Pancreas (tissue), 10 donors: ENCODE data around the gene ABCA4. TPM values are rescaled to one million over a fixed set of nuclear protein-coding genes. Genes with fewer than 3 reads are reported as not detected.

Source experiments
- ATAC-seq, 4 donors: fragments of 200-7000 bp; cut with Tn5 transposase; one replicate each; pipeline versions ENCODE4 v1.8.0 to v1.9.1; 2020; ENCODE audit warnings: mild to moderate bottlenecking in 4 of 4, moderate library complexity in 4 of 4
- DNase-seq, 6 donors: peaks; one replicate each; pipeline ENCODE4 v3.0.0-alpha.2; 2020
- FAIRE-seq: peaks from 2 replicates; lab custom pipeline; 2012; peaks lifted over from hg19 to GRCh38; lab: Jason Lieb, UNC
- H3K27ac ChIP-seq, 4 donors: fragments of 200-600 bp; sonication (generic); 1 replicate in 3 of 4; 2 replicates in 1 of 4; pipeline versions ENCODE4 v1.5.0 to v1.8.0; 2020
- H3K27me3 ChIP-seq, 4 donors: fragments of 200-600 bp; one replicate each; pipeline ENCODE4 v1.8.0; 2021
- H3K36me3 ChIP-seq, 3 donors: fragments of 200-600 bp; sonication (generic) in 1 of 3; one replicate each; pipeline versions ENCODE4 v1.5.0 to v1.8.0; 2020 to 2021
- H3K4me1 ChIP-seq, 3 donors: fragments of 200-600 bp; one replicate each; pipeline ENCODE4 v1.8.0; 2021
- H3K4me3 ChIP-seq, 4 donors: fragments of 200-600 bp; sonication (generic) in 2 of 4; one replicate each; pipeline versions ENCODE4 v1.5.0 to v1.8.0; 2020 to 2021
- H3K9me3 ChIP-seq, 4 donors: fragments of 200-600 bp; one replicate each; pipeline ENCODE4 v1.8.0; 2021
- WGBS, 2 donors: extraction: QIAGEN DNeasy Blood & Tissue Kit; methylation state at CpG; one replicate each; pipeline ENCODE4 v1.1.7; 2013; 5-methylcytosine and 5-hydroxymethylcytosine counted together
- intact Hi-C, 3 donors: fragments of 100-400 bp; cut with DNase I; formaldehyde crosslinking; loops; one replicate each; pipeline versions ENCODE4 v1.11.1 to v1.14.2; 2022
- polyA plus RNA-seq, 2 donors: library from polyadenylated mRNA; stranded (reverse); fragments of 200-250 nt; gene quantifications; one replicate each; pipeline ENCODE4 v1.2.3, GENCODE V29; 2013
- total RNA-seq, 6 donors: library from RNA; stranded (reverse); fragmentation: NEBNext Ultra II Directional in 4 of 6; extraction: Animal tissue kit (Norgen Biotek cat#: 25700) in 4 of 6; gene quantifications; one replicate each; pipeline versions ENCODE4 v1.2.1 to v1.2.4, GENCODE V29; 2021 to 2023
- TF ChIP-seq, protein P1 (sequence below), 4 donors: fragments of 200-600 bp; sonication (generic) in 3 of 4; IDR thresholded peaks; one replicate each; pipeline versions ENCODE4 v1.5.0 to v1.8.0; 2021; ENCODE audit warnings: antibody characterized with exemption in 4 of 4
- donor health status: healthy with polysubstance abuse.
- donor health status: DM: no; HTN: no; CAD: no; lungs with moderate emphysema.
- donor health status: DM: no; HTN: no; CAD: no.
- donor health status: control.
- donor health status: control.
- donor health status: Bipolar disorder and iron deficiency.
- donor health status: DM: yes; HTN: yes; CAD: no.
- donor health status: DM: no; HTN: no; CAD: no.
- donor health status: DM: no; HTN: no; CAD: no.
- donor health status: DM: yes; HTN: yes; CAD: no.

ABCA4 gene
- total and polyA plus RNA-seq, 8 donors: 0.03 to 0.16 (median 0.14) TPM; not detected in 2

DNA sequence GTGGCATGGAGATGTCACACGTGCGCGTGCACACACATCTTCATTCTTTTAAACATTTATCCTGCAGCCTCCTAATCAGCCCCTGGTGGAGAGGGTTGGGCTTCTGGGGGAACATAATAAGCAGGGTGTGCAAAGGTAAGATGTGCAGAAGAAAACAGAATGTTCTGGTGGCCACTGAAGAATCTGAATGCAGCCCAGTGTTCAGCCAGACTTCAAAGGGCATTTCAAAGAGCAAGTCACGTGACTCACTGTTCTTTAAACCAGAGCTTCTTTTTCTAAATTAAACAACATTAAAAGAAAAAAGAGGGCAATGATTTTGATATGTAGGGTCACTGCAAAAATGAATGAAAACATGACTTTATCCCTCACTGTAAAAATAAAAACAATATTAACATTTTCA, 89.8 kb downstream of the ABCA4 start:
- intact Hi-C loops: no loop called here
- TF ChIP-seq, protein P1, sequence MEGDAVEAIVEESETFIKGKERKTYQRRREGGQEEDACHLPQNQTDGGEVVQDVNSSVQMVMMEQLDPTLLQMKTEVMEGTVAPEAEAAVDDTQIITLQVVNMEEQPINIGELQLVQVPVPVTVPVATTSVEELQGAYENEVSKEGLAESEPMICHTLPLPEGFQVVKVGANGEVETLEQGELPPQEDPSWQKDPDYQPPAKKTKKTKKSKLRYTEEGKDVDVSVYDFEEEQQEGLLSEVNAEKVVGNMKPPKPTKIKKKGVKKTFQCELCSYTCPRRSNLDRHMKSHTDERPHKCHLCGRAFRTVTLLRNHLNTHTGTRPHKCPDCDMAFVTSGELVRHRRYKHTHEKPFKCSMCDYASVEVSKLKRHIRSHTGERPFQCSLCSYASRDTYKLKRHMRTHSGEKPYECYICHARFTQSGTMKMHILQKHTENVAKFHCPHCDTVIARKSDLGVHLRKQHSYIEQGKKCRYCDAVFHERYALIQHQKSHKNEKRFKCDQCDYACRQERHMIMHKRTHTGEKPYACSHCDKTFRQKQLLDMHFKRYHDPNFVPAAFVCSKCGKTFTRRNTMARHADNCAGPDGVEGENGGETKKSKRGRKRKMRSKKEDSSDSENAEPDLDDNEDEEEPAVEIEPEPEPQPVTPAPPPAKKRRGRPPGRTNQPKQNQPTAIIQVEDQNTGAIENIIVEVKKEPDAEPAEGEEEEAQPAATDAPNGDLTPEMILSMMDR (IDR thresholded peaks at IDR 0.05): no peak
- no peaks in the 10 kb centered on the region for H3K4me1 ChIP-seq
- no peak overlapping the region for H3K4me3 ChIP-seq
- H3K27ac ChIP-seq: no peak overlapping the region
- ATAC-seq (no peak), FAIRE-seq (no peak), DNase-seq (no peak)
- H3K36me3 ChIP-seq: no peaks in the 10 kb centered on the region
- no peaks in the 10 kb centered on the region for H3K27me3 ChIP-seq
- WGBS, 2 donors: 88 to 94% methylated on average over 4 of the region's 4 CpGs
- no peaks in the 10 kb centered on the region for H3K9me3 ChIP-seq

GRCh38 chr1:94029130-94029993, 91.6 kb downstream of the ABCA4 start:
- Histone ChIP-seq H3K4me1 (no peaks in the 10 kb centered on the region), H3K9me3 (no peaks in the 10 kb centered on the region), H3K27ac (no peak overlapping the region), H3K36me3 (no peaks in the 10 kb centered on the region), H3K27me3 (no peaks in the 10 kb centered on the region), H3K4me3 (no peak overlapping the region)
- DNase-seq: no peak
- FAIRE-seq: no peak
- WGBS, 2 donors: 69 to 75% methylated on average over 6 of the region's 6 CpGs
- no peak for ATAC-seq
- intact Hi-C loops: loop anchor here in 1 of 3 donors (5.0 kb wide), 1 partner anchor 308 kb away; no protein-coding TSS in a partner anchor
- TF ChIP-seq, protein P1 (IDR thresholded peaks at IDR 0.05): no peak

- Histone ChIP-seq H3K4me3 (no peak overlapping the region), H3K27me3 (no peaks in the 10 kb centered on the region), H3K9me3 (no peaks in the 10 kb centered on the region), H3K36me3 (no peaks in the 10 kb centered on the region), H3K27ac (no peak overlapping the region), H3K4me1 (no peaks in the 10 kb centered on the region)
- intact Hi-C loops: loop anchor here in 1 of 3 donors (5.0 kb wide), 1 partner anchor 309 kb away; no protein-coding TSS in a partner anchor
- DNase-seq (no peak), FAIRE-seq (no peak), ATAC-seq (no peak)
- TF ChIP-seq, protein P1 (IDR thresholded peaks at IDR 0.05): no peak
- WGBS, 2 donors: 83 to 84% methylated on average over 5 of the region's 5 CpGs
Observed at GRCh38 chr1:94027721-94028515, 93.0 kb downstream of the ABCA4 start.

DNA sequence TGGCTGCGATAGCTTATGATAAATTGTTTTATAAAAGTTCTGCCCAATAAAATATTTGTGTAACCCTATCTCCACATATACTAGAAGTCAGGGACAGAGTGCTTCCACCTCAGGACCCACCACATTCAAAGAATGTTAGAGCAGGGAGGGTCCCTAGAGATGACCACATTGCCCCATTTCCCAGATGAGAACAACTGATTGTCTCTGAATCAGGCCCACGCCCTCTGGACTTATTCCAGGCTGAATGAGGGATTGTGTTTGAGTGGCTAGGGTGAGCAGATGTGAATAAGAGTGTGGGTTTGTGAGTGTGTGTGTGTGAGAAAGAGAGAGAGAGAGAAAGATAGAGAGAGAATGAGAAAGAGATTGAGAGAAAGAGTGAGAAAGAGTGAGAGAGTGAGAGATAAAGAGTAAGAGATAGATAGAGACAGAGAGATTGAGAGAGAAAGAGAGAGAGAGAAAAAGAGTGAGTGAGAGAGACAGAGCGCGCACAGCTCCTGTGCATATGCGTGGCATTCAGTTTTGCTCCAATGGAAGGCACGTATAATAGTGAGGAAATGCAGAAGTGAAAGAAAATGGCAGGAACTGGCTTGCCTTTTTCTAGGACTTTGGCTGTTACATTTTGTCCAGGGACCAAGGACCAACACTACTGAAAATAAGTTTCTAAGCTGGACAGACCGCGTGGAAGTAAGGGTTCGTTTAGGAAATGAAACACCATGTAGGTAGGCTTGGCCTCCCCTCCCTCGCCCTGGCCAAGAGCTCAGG, 94.1 kb downstream of the ABCA4 start:
- no peaks in the 10 kb centered on the region for H3K4me1 ChIP-seq
- no peaks in the 10 kb centered on the region for H3K27me3 ChIP-seq
- TF ChIP-seq, protein P1 (IDR thresholded peaks at IDR 0.05): no peak
- H3K27ac ChIP-seq: no peak overlapping the region
- H3K4me3 ChIP-seq: no peak overlapping the region
- intact Hi-C loops: loop anchor here in 1 of 3 donors (5.0 kb wide), 1 partner anchor 311 kb away; no protein-coding TSS in a partner anchor
- no peak for DNase-seq
- no peak for ATAC-seq
- H3K9me3 ChIP-seq: no peaks in the 10 kb centered on the region
- no peaks in the 10 kb centered on the region for H3K36me3 ChIP-seq
- FAIRE-seq: no peak
- 85 to 88% methylated on average over 10 of the region's 10 CpGs for WGBS, 2 donors
